HUES6 (cell line): Measurements from ENCODE around the gene CYP17A1.
"Not testable (repeated sequence)": the region's sequence is repeated elsewhere in the genome, so short reads cannot be mapped to it uniquely, and the experiment has no call there.

Experiments
- H3K27ac ChIP-seq: 2 replicates; pipeline ENCODE4 v1.7.0; 2013; ENCODE audit warnings: low read depth, mild to moderate bottlenecking, low read length, inconsistent platforms
- H3K27me3 ChIP-seq: 2 replicates; pipeline ENCODE4 v1.6.1; 2013; ENCODE audit warnings: low read length; ENCODE audit not compliant: control insufficient read depth, insufficient read depth
- H3K36me3 ChIP-seq: 2 replicates; pipeline ENCODE4 v1.6.1; 2013; ENCODE audit warnings: low read length; ENCODE audit not compliant: control insufficient read depth, insufficient read depth
- H3K4me1 ChIP-seq: 2 replicates; pipeline ENCODE4 v1.6.1; 2013; ENCODE audit warnings: low read length; ENCODE audit not compliant: control insufficient read depth, insufficient read depth
- H3K4me3 ChIP-seq: 2 replicates; pipeline ENCODE4 v1.5.1; 2013; ENCODE audit warnings: low read depth, low read length
- H3K9ac ChIP-seq: one replicate; pipeline ENCODE4 v1.6.1; 2013; ENCODE audit warnings: mild to moderate bottlenecking, low read length
- H3K9me3 ChIP-seq: 2 replicates; pipeline ENCODE4 v1.6.1; 2013; ENCODE audit warnings: low read depth, low read length; ENCODE audit not compliant: control insufficient read depth, insufficient read depth

Gene CYP17A1

DNA sequence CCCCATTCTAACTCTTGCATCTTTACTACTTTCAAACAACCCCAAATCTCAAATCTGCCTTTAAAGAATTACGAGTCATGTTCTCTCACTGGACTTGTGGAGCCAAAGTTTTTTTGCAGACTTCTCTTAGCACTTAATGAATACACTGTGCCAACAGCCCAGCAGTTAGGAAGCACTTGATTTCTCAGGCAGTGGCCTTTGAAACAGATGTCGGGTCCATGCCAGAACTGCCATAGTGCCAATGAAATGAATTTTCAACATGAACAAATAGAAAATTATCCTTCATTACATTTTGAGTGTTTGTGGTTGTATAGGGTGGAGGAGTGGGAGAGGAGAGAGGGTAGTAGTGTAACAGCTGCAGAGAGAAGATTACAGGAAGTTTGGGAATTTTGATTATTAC is 22.7 kb upstream of the CYP17A1 start:
- Histone ChIP-seq H3K27ac (no peak overlapping the region), H3K9ac (no peak overlapping the region), H3K36me3 (no peaks in the 10 kb centered on the region), H3K4me3 (no peak overlapping the region), H3K27me3 (no peaks in the 10 kb centered on the region), H3K4me1 (peaks cover 14% of the 10 kb centered on the region), H3K9me3 (no peaks in the 10 kb centered on the region)

DNA sequence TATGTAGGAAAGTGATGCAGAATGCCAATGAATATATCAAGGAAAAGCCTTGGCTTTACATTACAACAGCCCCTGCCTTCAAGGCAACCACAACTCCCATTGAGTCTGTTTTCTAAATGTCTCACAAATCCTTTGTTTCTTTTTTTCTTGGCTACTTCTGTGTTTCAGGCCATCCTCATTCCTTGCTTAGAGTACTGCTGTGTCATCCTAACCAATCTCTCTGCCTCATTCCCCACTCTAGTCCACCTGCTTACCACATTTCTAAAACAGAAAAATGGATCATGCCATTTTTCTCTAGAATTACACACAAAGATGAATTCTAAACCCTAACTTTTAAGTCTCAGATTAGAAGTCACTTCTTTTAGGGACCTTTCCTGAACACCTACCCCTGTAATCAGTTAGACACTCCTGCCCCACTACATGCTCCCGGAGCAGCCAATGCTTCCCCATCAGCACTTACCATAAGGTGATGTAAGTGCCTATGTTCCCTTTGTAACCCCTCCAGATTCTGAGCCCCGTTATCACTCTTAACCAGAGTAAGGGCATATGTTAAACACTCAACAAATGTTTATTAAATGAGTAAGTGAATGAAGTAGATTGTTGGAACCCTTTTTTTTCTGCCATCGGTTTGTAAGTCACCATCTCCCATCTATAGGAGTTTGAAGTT is 19.7 kb upstream of the CYP17A1 start:
- H3K9me3 ChIP-seq = no peaks in the 10 kb centered on the region
- no peaks in the 10 kb centered on the region for H3K36me3 ChIP-seq
- H3K27me3 ChIP-seq = no peaks in the 10 kb centered on the region
- peaks cover 14% of the 10 kb centered on the region for H3K4me1 ChIP-seq
- H3K9ac ChIP-seq = no peak overlapping the region
- H3K4me3 ChIP-seq = no peak overlapping the region
- H3K27ac ChIP-seq = 0 out of 2 replicates have a peak overlapping the region, but pooled peaks have one; percentile 9

- Histone ChIP-seq H3K27ac (0 out of 2 replicates have a peak overlapping the region, but pooled peaks have one; percentile 9), H3K4me1 (peaks cover 14% of the 10 kb centered on the region)
- H3K4me3 ChIP-seq, H3K27me3 ChIP-seq, H3K9me3 ChIP-seq, H3K9ac ChIP-seq, H3K36me3 ChIP-seq: not testable (repeated sequence)
Measured at GRCh38 chr10:102855731-102856436, 18.7 kb upstream of the CYP17A1 start.

DNA sequence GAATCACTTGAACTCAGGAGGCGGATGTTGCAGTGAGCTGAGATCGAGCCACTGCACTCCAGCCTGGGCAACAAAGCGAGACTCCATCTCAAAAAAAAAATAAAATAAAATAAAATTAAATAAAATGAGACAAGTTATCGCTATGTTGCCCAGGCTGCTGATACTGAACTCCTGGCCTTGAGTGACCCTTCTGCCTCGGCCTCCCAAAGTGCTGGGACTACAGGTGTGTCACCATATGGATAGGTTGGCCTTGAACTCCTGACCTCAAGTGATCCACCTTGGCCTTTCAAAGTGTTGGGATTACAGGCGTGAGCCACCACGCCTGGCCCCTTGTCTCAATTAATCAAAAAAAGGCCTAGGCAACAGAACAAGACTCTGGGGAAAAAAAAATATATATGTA is 16.0 kb upstream of the CYP17A1 start:
- H3K27ac ChIP-seq, H3K9ac ChIP-seq, H3K27me3 ChIP-seq, H3K36me3 ChIP-seq, H3K4me3 ChIP-seq, H3K9me3 ChIP-seq: not testable (repeated sequence)
- H3K4me1 ChIP-seq = peaks cover 14% of the 10 kb centered on the region

- no peak overlapping the region for H3K27ac ChIP-seq
- no peaks in the 10 kb centered on the region; the same call in 1 of the 2 replicates for H3K27me3 ChIP-seq
- peaks cover 3% of the 10 kb centered on the region for H3K9me3 ChIP-seq
- no peak overlapping the region for H3K4me3 ChIP-seq
- no peaks in the 10 kb centered on the region for H3K4me1 ChIP-seq
- H3K9ac ChIP-seq = no peak overlapping the region
- H3K36me3 ChIP-seq = no peaks in the 10 kb centered on the region
Measured at GRCh38 chr10:102850025-102850518, 12.9 kb upstream of the CYP17A1 start.

DNA sequence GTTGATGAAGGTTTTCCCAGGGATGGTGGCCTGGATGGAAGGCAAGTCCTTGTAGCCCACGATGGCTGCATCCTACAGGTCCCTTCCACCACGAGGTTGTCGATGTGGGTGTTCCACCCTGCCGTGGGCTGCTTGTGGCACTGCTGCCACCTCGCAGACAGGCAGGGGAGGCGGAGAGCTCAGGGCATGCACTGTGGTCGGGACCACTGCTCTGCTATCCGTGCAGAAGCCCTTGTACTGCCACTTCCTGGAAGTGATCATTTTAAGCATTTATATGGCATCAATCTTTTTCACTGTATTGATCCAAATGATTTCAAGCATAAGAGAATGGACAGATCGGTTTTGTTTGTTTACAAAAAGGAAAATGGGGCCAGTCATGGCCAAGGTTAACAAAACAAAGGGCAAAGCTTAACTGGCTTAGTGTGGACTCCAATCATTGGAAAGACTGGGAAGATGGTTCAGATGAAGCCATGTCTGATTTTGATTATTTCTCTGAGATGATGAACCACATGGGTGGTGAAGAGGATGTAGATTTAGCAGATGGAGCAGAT is 8.2 kb upstream of the CYP17A1 start:
- Histone ChIP-seq H3K27ac (no peak overlapping the region), H3K4me1 (no peaks in the 10 kb centered on the region), H3K9ac (no peak overlapping the region), H3K4me3 (no peak overlapping the region), H3K27me3 (no peaks in the 10 kb centered on the region; the same call in 1 of the 2 replicates), H3K36me3 (no peaks in the 10 kb centered on the region), H3K9me3 (peaks cover 10% of the 10 kb centered on the region)

GRCh38 chr10:102844190-102844776 is 7.1 kb upstream of the CYP17A1 start:
- H3K27ac ChIP-seq, H3K27me3 ChIP-seq, H3K36me3 ChIP-seq, H3K9ac ChIP-seq, H3K4me1 ChIP-seq, H3K4me3 ChIP-seq: not testable (repeated sequence)
- H3K9me3 ChIP-seq = peaks cover 12% of the 10 kb centered on the region

- not testable (repeated sequence) for H3K36me3 ChIP-seq, H3K9ac ChIP-seq, H3K4me1 ChIP-seq, H3K27ac ChIP-seq, H3K27me3 ChIP-seq, H3K4me3 ChIP-seq
- H3K9me3 ChIP-seq = peaks cover 14% of the 10 kb centered on the region
Measured at GRCh38 chr10:102843139-102843538, 5.9 kb upstream of the CYP17A1 start.

DNA sequence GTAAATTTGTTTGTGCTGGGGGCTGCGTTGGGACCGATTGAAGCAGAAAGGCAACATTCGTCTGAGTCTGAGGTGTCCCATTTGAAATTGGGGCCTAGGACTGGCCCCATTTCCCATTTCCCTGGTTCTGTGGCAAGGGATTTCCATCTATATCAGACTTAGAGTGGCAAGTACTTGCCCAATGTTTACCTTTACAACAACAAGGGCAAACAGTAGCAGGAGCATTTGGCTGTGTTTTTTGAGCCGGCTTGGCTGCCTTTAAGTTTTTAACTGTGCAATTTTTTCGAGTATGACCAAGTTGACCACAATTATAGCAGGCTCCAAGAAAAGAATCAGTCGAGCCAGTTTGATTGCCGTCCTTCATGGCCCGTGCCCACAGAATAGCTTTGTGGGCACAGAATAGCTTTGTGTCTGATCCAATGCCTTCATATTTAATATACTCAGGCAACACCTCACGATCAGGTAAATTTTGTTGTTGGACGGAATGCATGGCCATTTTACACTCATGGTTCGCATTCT is 4.7 kb upstream of the CYP17A1 start:
- H3K4me1 ChIP-seq = no peaks in the 10 kb centered on the region
- H3K36me3 ChIP-seq = no peaks in the 10 kb centered on the region
- H3K9ac ChIP-seq = no peak overlapping the region
- no peaks in the 10 kb centered on the region for H3K27me3 ChIP-seq
- peaks cover 24% of the 10 kb centered on the region for H3K9me3 ChIP-seq
- H3K4me3 ChIP-seq = no peak overlapping the region
- H3K27ac ChIP-seq = no peak overlapping the region

- H3K27me3 ChIP-seq, H3K9ac ChIP-seq, H3K4me3 ChIP-seq, H3K4me1 ChIP-seq, H3K27ac ChIP-seq, H3K36me3 ChIP-seq: not testable (repeated sequence)
- H3K9me3 ChIP-seq = peaks cover 14% of the 10 kb centered on the region
Measured at GRCh38 chr10:102838276-102838927, 1.2 kb upstream of the CYP17A1 start.
